HFFc6 (cell line): Measurements from ENCODE around the gene CUL9. TPM values are rescaled to one million over a fixed set of nuclear protein-coding genes. Genes with fewer than 3 reads are reported as not detected.
A peak's percentile ranks its signal among the peaks of the same experiment; 100 is the strongest.

Experiments
- DNase-seq: peaks from one replicate; pipeline ENCODE4 v3.0.0-alpha.2; 2018
- H3K27ac Mint-ChIP-seq: 2 replicates; pipeline ENCODE4 v1.8.0; 2020; ENCODE audit warnings: mild to moderate bottlenecking, mixed read lengths
- H3K27me3 Mint-ChIP-seq: 2 replicates; pipeline ENCODE4 v1.8.0; 2021; ENCODE audit warnings: mild to moderate bottlenecking, moderate library complexity, mixed read lengths; ENCODE audit not compliant: insufficient read depth
- H3K36me3 Mint-ChIP-seq: 2 replicates; pipeline ENCODE4 v1.8.0; 2021; ENCODE audit warnings: low read depth, mixed read lengths
- H3K4me1 Mint-ChIP-seq: 2 replicates; pipeline ENCODE4 v1.8.0; 2020; ENCODE audit warnings: low read depth, mixed read lengths
- H3K4me3 Mint-ChIP-seq: 2 replicates; pipeline ENCODE4 v1.8.0; 2020; ENCODE audit warnings: mild to moderate bottlenecking, moderate library complexity, mixed read lengths
- H3K9me3 Mint-ChIP-seq: 2 replicates; pipeline ENCODE4 v1.8.0; 2020; ENCODE audit warnings: mild to moderate bottlenecking, mixed read lengths
- CTCF ChIP-seq: fragments of 200-600 bp; sonication (generic); IDR thresholded peaks from 2 replicates; pipeline ENCODE4 v1.5.0; 2021; ENCODE audit warnings: antibody characterized with exemption, mild to moderate bottlenecking
- total RNA-seq, 6 experiments: library from RNA; stranded (reverse); fragmentation: NEBNext Ultra II Directional; extraction: Animal tissue kit (Norgen Biotek cat#: 25700); gene quantifications; 2 replicates in 1 of 6; 3 replicates in 5 of 6; pipeline ENCODE4 v1.2.3, GENCODE V29; 2021

CUL9 gene
- total RNA-seq, 6 experiments from 2014 or later = 15.4 to 19.9 (median 18.6) TPM

- Mint-ChIP-seq H3K36me3 (no peaks in the 10 kb centered on the region), H3K27ac (no peak overlapping the region), H3K9me3 (no peaks in the 10 kb centered on the region), H3K4me3 (no peak overlapping the region), H3K4me1 (peaks cover 8% of the 10 kb centered on the region; the same call in 1 of the 2 replicates), H3K27me3 (peaks cover 30% of the 10 kb centered on the region)
- no peak for DNase-seq
- TF ChIP-seq CTCF = no peak
Observed at GRCh38 chr6:43248101-43248500, 66.1 kb downstream of the CUL9 start.

GRCh38 chr6:43248791-43249190 is 66.8 kb downstream of the CUL9 start:
- no peak for DNase-seq

DNA sequence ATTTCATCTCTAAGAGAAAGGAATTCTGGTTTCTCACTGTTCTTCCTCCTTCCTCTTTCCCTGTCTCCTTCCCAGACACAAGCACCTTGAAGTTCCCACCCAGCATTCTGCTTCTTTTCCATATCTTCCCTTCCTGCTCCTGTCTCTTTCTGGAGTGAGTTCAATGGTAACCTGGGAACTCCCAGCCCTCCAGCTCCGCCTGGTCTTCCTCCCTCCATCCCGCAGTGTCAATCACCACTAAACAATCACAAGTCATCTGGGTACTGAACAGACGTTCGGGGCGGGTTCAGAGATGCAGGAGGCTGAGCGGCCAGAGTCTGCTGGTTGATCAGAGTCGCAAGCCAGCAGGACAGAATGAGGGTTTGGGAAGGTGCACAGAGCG is 69.0 kb downstream of the CUL9 start:
- Mint-ChIP-seq H3K27me3 (peaks cover 37% of the 10 kb centered on the region), H3K27ac (no peak overlapping the region), H3K4me1 (peaks cover 14% of the 10 kb centered on the region), H3K9me3 (no peaks in the 10 kb centered on the region), H3K36me3 (no peaks in the 10 kb centered on the region), H3K4me3 (no peak overlapping the region)
- TF ChIP-seq CTCF = no peak
- no peak for DNase-seq

More at GRCh38 chr6:43248791-43249190, 66.8 kb downstream of the CUL9 start:
- H3K27ac Mint-ChIP-seq = no peak overlapping the region
- no peaks in the 10 kb centered on the region for H3K9me3 Mint-ChIP-seq
- H3K4me1 Mint-ChIP-seq = peaks cover 8% of the 10 kb centered on the region; the same call in 1 of the 2 replicates
- no peak for TF ChIP-seq CTCF
- H3K27me3 Mint-ChIP-seq = peaks cover 31% of the 10 kb centered on the region
- no peaks in the 10 kb centered on the region for H3K36me3 Mint-ChIP-seq
- no peak overlapping the region for H3K4me3 Mint-ChIP-seq

DNA sequence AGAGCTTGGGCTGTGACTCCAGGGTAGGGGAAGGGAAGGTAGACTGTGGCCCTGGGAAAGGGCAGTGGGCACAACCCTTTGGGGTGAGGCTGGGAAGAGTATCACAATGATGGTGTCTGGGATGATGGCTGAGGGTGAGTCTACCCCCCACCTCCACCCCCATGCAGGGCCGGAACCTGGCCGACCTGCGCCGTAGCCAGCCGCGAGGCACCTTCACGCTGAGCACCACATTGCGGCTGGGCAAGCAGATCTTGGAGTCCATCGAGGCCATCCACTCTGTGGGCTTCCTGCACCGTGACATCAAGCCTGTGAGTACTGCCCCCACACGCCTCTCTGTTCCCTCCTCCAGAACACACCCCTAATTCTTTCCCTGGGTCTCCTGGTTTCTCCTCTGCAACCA is 71.4 kb downstream of the CUL9 start:
- TF ChIP-seq CTCF = no peak
- Mint-ChIP-seq H3K9me3 (no peaks in the 10 kb centered on the region), H3K36me3 (no peaks in the 10 kb centered on the region), H3K4me1 (peaks cover 14% of the 10 kb centered on the region), H3K27ac (no peak overlapping the region), H3K4me3 (no peak overlapping the region), H3K27me3 (peaks cover 27% of the 10 kb centered on the region)
- DNase-seq = no peak

DNA sequence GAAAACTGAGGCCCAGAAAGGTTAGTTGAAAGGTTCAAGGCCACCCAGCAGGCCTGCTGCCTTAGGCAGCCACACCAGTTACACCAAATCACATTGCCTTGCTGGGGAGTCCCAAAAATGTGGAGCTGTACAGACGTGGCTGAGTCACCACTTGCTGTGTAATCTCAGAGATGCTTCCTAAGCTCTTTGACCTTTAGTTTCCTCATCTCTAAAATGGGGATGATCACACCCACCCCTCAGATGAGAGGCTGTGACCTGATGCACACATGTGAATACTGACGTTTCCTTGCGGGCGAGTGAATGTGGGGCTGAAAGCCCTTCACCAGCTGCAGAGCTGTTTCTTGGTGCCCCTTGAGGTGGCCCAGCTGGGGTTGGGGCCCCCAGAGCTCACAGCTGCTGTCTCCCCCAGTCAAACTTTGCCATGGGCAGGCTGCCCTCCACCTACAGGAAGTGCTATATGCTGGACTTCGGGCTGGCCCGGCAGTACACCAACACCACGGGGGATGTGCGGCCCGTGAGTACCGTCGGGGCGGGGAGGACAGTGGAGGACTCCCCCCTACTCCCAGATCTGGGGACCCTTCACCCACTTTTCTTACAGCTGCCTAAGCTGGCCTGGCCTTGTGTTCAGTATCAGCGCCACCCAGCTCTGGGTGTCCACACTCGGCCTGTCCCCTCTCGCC is 72.3 kb downstream of the CUL9 start:
- no peak for TF ChIP-seq CTCF
- H3K36me3 Mint-ChIP-seq = no peaks in the 10 kb centered on the region
- no peak overlapping the region for H3K27ac Mint-ChIP-seq
- H3K4me1 Mint-ChIP-seq = peaks cover 14% of the 10 kb centered on the region
- no peaks in the 10 kb centered on the region for H3K9me3 Mint-ChIP-seq
- DNase-seq = peak; percentile 32
- H3K27me3 Mint-ChIP-seq = peaks cover 27% of the 10 kb centered on the region
- no peak overlapping the region for H3K4me3 Mint-ChIP-seq
